H1 (cell line): Measurements from ENCODE around the gene ARID4A. TPM values are rescaled to one million over a fixed set of nuclear protein-coding genes. Genes with fewer than 3 reads are reported as not detected.

Experiments
- ATF3 ChIP-seq: IDR thresholded peaks from 2 replicates; pipeline ENCODE4 v1.6.1; 2011; ENCODE audit warnings: low read depth, mild to moderate bottlenecking, low read length; ENCODE audit not compliant: insufficient read depth
- CHD7 ChIP-seq: fragments of 300-600 bp; sonication (generic); IDR thresholded peaks from 2 replicates; pipeline ENCODE4 v1.7.1; 2012; ENCODE audit warnings: low read length, moderate library complexity, mild to moderate bottlenecking, inconsistent platforms; ENCODE audit not compliant: insufficient replicate concordance
- GTF2F1 ChIP-seq: IDR thresholded peaks from 2 replicates; pipeline ENCODE4 v1.6.1; 2012; ENCODE audit warnings: low read depth, low read length, improper control_type of control experiment, borderline replicate concordance
- HDAC2 ChIP-seq, 2 experiments: fragments of 300-600 bp in 1 of 2; sonication (generic) in 1 of 2; IDR thresholded peaks; 2 replicates each; pipeline ENCODE4 v1.6.1; 2011 to 2012; ENCODE audit warnings: low read depth in 2 of 2, low read length in 2 of 2, mild to moderate bottlenecking in 2 of 2, moderate library complexity in 2 of 2, borderline replicate concordance in 1 of 2, inconsistent platforms in 1 of 2
- KDM5A ChIP-seq: fragments of 200-600 bp; IDR thresholded peaks from 2 replicates; pipeline ENCODE4 v1.7.1; 2012; ENCODE audit warnings: mild to moderate bottlenecking, low read length, inconsistent platforms, mixed read lengths
- POLR2AphosphoS5 ChIP-seq: IDR thresholded peaks from 2 replicates; pipeline ENCODE4 v1.6.1; 2011; ENCODE audit warnings: low read depth, low read length
- RAD21 ChIP-seq, 2 experiments: IDR thresholded peaks in 1 of 2; conservative IDR thresholded peaks in 1 of 2; 2 replicates each; pipeline ENCODE4 v1.6.1; 2011; ENCODE audit warnings: low read depth in 2 of 2, low read length in 2 of 2, improper control_type of control experiment in 1 of 2, inconsistent platforms in 1 of 2, mild to moderate bottlenecking in 1 of 2, moderate library complexity in 1 of 2
- RBBP5 ChIP-seq: IDR thresholded peaks from 2 replicates; pipeline ENCODE4 v1.7.1; 2012; ENCODE audit warnings: low read depth, mild to moderate bottlenecking, inconsistent platforms, low read length, moderate library complexity, borderline replicate concordance
- SUZ12 ChIP-seq: fragments of 200-600 bp; sonication (generic); IDR thresholded peaks from 2 replicates; pipeline ENCODE4 v1.6.1; 2012; ENCODE audit warnings: mild to moderate bottlenecking, inconsistent platforms, low read length, moderate library complexity, mixed read lengths
- TCF12 ChIP-seq: IDR thresholded peaks from 2 replicates; pipeline ENCODE4 v1.6.1; 2011; ENCODE audit warnings: low read depth, mild to moderate bottlenecking, low read length
- polyA plus RNA-seq, 7 experiments: library from polyadenylated mRNA; depleted of rRNA in 3 of 7; stranded (reverse) in 5 of 7; unstranded in 2 of 7; fragments of >200 nt in 5 of 7; fragments of 200-250 nt in 2 of 7; gene quantifications; 1 replicate in 5 of 7; 2 replicates in 1 of 7; 4 replicates in 1 of 7; pipeline versions ENCODE4 v1.2.1 to v1.2.3, GENCODE V29; 2011 to 2013; ENCODE audit warnings: missing spikeins in 2 of 7, mixed read lengths in 2 of 7
- total RNA-seq: library from RNA; stranded (reverse); fragmentation: NEBNext Ultra II Directional; extraction: Animal tissue kit (Norgen Biotek cat#: 25700); gene quantifications from 2 replicates; pipeline ENCODE4 v1.2.1, GENCODE V29; 2021

ARID4A gene
- total and polyA plus RNA-seq, 2 of the 8 experiments (the other 6 are each of a cell fraction or from before 2014, with no cell fraction given) = 2.1 to 14.6 TPM

- no peak for TF ChIP-seq CHD7
- no peak for TF ChIP-seq KDM5A
- TF ChIP-seq ATF3 = no peak
- no peak for TF ChIP-seq RBBP5
- TF ChIP-seq HDAC2 (IDR thresholded peaks at IDR 0.05; ENCODE audit: borderline replicate concordance in 1 of 2, low read depth in 2 of 2, low read length in 2 of 2) = no peak
- no peak for TF ChIP-seq POLR2AphosphoS5
- TF ChIP-seq GTF2F1 = no peak
- no peak for TF ChIP-seq SUZ12
- TF ChIP-seq TCF12 = no peak
- no peak for TF ChIP-seq RAD21 (IDR thresholded peaks at IDR 0.05 in 1 of 2, conservative IDR thresholded peaks at IDR 0.05 in 1 of 2; ENCODE audit: low read depth in 2 of 2, low read length in 2 of 2)
These were observed 28.7 kb downstream of the ARID4A start (continued) for GRCh38 chr14:58327019-58327418.
